VCaP (cell line): ENCODE measurements around the gene POLD4.
"Not testable (repeated sequence)": the region's sequence is repeated elsewhere in the genome, so short reads cannot be mapped to it uniquely, and the experiment has no call there.

ENCODE experiments used
- H3K27ac ChIP-seq: fragments of 450-650 bp; 2 replicates; pipeline ENCODE4 v1.5.1; 2017
- TF ChIP-seq, protein P1 (sequence below): fragments of 450-650 bp; conservative IDR thresholded peaks from 2 replicates; pipeline ENCODE4 v1.5.1; 2017; ENCODE audit warnings: mild to moderate bottlenecking, moderate library complexity

The POLD4 gene

DNA sequence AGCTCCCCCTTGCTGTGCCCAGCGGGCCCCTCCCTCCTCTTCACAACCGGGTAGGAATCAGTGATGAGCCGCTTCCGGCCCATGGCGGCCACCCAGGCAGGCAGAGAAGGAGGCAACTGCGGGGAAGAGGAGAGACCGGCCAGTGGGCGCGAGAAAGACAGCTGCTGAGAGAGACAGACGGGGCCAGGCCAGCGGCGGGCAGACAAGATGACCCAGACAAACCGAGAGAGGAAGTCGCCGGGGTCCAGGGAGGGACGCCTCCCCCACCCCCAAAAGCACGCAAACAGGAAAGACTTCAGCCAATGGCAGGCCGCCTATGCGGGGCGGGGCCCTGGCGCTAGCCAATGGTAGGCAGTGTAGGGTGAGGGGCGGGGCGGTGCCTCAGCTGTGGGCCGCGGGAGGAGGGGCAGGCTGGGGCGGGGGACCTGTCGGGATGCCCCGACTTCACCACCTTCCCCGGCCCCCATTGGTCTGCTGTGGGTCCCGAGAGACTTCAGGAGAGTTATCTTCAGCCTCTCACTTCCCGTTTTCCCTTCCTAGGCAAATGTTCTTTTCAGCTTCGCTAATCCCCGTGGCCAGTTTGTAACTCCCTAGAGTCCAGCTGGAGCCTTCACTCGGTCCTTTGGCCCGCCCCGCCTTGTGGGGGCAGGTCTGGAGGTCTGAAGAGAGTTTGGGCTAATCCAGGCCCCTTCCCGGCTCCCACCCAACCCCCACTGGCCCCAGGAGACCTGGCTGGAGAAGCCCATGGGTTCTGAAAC is at the start of gene POLD4:
Gene POLD4, minus strand, starts transcription at position 230 of the 758 bp plus-strand sequence. Its CDS starts 147 bp downstream, at position 83.
- TF ChIP-seq, protein P1, sequence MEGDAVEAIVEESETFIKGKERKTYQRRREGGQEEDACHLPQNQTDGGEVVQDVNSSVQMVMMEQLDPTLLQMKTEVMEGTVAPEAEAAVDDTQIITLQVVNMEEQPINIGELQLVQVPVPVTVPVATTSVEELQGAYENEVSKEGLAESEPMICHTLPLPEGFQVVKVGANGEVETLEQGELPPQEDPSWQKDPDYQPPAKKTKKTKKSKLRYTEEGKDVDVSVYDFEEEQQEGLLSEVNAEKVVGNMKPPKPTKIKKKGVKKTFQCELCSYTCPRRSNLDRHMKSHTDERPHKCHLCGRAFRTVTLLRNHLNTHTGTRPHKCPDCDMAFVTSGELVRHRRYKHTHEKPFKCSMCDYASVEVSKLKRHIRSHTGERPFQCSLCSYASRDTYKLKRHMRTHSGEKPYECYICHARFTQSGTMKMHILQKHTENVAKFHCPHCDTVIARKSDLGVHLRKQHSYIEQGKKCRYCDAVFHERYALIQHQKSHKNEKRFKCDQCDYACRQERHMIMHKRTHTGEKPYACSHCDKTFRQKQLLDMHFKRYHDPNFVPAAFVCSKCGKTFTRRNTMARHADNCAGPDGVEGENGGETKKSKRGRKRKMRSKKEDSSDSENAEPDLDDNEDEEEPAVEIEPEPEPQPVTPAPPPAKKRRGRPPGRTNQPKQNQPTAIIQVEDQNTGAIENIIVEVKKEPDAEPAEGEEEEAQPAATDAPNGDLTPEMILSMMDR = no peak; the same call in 1 of the 2 replicates
- H3K27ac ChIP-seq = peak within 1 kb of the TSS; percentile 96

DNA sequence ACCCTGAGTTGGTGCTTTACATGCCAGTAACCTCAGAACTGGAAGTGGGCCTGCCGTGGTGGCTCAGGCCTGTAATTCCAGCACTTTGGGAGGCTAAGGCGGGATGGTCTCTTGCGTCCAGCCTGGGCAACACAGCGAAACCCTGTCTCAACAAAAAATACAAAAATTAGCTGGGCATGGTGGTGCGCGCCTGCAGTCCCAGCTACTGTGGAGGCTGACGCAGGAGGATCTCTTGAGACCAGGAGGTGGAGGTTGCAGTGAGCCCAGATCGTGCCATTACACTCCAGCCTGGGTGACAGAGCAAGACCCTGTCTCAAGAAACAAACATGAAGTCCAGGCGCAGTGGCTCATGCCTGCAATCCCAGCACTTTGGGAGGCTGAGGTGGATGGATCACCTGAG is 49.7 kb upstream of the POLD4 start:
- H3K27ac ChIP-seq = not testable (repeated sequence)

DNA sequence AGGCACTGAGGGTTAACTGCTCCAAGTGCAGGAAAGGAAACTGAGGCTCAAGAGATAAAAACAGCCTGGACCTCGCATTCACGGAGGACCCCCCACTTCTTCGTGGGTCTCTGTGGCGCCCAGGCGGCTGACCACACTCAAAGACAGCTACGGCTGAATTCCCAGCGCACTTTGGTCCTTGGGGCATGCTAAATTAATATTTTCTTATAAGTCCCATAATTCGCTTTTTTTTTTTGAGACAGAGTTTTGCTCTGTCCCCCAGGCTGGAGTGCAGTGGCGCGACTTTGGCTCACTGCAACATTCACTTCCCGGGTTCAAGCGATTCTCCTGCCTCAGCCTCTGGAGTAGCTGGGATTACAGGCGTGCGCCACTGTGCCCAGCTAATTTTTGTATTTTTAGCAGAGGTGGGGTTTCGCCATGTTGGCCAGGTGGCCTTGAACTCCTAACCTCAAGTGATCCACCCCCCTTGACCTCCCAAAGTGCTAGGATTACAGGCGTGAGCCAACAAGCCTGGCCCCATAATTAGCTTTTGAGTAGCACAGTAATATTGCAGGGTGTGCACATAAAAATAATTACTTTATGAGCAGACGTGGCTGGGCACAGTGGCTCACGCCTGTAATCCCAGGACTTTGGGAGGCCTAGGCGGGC is 49.0 kb upstream of the POLD4 start:
- H3K27ac ChIP-seq = peak overlapping the region; percentile 99

DNA sequence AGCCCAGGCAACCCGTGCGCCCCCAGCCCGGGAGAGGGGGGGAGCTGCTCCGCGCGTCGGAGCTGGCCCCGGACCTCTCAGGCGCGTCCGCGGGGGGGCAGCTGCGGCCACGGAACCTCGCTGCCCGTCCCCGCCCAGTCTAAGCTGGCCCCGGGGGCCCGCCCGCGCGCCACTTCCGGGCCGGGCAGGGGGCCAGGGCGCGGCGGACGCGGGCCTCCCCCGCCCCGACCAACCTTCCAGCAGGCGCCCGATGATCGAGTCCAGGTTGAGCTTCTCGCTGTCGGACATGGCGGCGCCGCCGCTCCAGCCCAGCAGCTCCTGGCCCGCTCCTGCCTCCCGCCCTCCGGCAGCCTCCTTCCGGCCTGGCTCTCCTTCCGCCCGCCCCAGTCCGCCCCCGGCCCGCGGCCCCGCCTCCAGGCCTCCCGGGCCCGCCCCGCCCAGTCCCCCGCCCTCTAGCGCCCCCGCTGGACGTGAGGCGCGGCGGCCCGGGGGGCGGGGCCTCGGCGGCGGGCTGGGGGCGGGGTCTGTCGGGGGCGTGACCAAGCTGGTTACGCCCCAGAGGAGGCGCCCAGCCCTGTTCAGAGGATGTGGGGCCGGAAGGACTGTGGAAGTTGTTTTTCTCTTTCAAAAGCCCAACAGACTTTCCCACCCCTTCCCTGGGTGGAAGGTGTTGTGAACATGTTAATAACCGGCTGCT is 48.3 kb upstream of the POLD4 start, which contains the start of gene PPP1CA:
Gene PPP1CA, minus strand, starts transcription at position 364 of the 697 bp plus-strand sequence. Its CDS starts 76 bp downstream, at position 288.
- TF ChIP-seq, protein P1 = peak; percentile 100
- H3K27ac ChIP-seq = peak within 1 kb of the TSS; percentile 99

DNA sequence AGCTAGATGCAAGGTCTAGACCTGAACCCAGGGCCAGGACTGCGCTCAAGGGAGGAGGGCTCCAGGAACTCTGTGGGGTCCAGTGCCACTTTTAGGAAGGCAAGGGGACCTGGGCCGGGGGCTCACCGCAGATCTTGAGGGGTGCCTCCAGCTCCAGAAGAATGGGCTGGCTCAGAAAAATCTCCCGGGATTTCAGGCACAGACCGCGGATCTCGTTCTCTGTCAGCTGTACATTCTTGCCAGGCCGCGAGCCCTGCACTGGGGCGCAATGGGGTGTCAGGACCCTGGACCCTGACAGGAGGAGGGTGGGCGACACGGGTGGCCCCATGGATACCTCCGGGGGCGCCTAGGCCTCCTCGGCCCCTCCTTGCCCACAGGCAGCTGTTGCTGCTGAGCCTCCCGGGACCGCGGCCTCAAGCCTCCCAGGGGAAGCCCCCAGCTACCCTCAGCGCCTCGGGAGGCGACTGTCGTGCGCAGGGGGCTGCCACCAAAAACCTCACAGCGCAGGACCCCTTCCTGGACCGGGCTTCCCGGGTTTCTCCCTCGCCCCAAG is 47.7 kb upstream of the POLD4 start:
- peak overlapping the region; percentile 99 for H3K27ac ChIP-seq
- TF ChIP-seq, protein P1 = no peak

DNA sequence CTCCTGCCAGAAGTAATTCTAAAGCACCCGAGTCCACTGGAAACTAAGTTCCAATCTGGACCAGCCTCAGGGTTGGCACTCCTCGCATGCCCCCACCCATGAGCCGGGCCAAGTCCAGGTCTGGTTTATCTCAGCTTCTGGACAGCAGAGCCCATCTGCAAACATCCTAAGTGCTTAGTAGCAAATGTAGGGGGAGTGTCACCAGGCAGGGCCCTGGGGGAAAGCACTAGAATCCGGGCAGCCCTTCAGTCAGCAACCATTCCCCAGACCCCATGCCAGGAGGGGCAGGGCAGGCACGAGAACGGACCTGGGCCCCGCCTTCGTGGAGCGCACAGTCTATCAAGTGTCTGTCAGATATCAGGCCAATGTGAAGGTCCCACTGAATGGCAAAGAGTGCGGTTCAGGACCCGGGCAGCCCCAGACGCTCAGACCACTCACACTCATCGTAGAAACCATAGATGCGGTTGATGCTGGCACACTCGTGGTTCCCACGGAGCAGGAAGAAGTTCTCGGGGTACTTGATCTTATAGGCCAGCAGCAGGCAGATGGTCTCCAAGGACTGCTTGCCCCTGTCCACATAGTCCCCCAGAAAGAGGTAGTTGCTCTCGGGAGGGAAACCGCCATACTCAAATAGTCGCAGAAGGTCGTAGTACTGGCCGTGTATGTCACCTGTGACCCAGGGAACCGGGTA is 47.0 kb upstream of the POLD4 start:
- H3K27ac ChIP-seq = peak overlapping the region; percentile 99
- TF ChIP-seq, protein P1 = no peak

DNA sequence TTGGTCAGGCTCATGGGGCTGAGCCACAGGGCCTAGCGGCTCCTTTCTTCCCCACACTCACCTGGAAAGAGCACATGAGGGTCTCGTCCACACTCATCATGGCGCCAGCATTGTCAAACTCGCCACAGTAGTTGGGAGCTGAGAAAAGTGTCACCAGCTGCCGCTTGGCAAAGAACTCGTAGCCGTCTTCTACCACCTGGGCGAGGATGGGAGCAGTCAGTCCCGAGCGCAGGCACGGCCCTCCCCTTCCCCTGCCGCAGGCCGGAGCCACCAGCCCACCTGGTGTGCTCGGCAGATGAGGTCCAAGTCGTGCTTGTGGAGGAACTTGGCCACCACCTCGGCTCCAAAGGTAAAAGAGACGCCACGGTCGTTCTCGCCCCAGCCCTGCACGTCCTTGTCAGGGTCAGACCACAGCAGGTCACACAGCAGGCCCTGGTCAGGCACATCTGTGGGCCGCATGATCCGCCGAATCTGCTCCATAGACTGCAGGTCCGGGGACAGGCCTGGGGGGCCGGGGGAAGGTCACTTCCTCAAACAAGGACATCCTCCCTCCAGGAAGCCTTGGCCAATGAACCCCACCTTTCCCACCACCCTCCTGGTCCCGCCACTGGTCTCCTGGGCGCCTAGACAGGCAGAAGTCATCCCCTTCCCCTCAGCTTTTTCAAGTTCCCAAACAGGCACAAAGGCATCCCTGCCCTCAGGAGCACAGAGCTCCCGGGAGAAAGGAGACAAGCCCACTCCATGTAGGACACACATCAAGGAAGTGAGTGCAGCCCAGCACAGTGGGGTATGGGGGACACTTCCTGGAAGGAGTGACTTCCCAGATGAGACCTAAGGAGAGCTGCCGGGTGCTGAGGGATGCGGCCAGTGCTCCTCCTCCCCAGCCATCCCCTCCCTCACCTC is 45.6 kb upstream of the POLD4 start:
- H3K27ac ChIP-seq = peak overlapping the region; percentile 99
- TF ChIP-seq, protein P1 = no peak
